GM23338 (cell line): ENCODE measurements around the gene KIF25. TPM values are rescaled to one million over a fixed set of nuclear protein-coding genes. Genes with fewer than 3 reads are reported as not detected.

Experiments
- ATAC-seq: fragments of 200-7000 bp; cut with Tn5 transposase; 3 replicates; pipeline ENCODE4 v1.9.1; 2020
- DNase-seq: peaks from one replicate; pipeline ENCODE4 v3.0.0-alpha.2; 2015; ENCODE audit warnings: low spot score
- H2AFZ ChIP-seq: fragments of 200-600 bp; sonication (generic); 2 replicates; pipeline ENCODE4 v1.8.0; 2016; ENCODE audit warnings: antibody characterized with exemption, mild to moderate bottlenecking, moderate library complexity
- H3F3A ChIP-seq: fragments of 200-600 bp; sonication (generic); replicated peaks from 2 replicates; pipeline ENCODE4 v1.8.0; 2017; ENCODE audit warnings: antibody characterized with exemption, mixed run types, low read depth
- H3K27ac ChIP-seq: fragments of 200-600 bp; sonication (generic); 2 replicates; pipeline ENCODE4 v1.6.1; 2016; ENCODE audit warnings: low read depth
- H3K27me3 ChIP-seq: fragments of 200-600 bp; sonication (generic); 2 replicates; pipeline ENCODE4 v1.8.0; 2016; ENCODE audit warnings: mild to moderate bottlenecking, mixed run types, moderate library complexity; ENCODE audit not compliant: insufficient read depth
- H3K36me3 ChIP-seq: fragments of 200-600 bp; sonication (generic); 2 replicates; pipeline ENCODE4 v1.8.0; 2016; ENCODE audit warnings: mild to moderate bottlenecking; ENCODE audit not compliant: insufficient read depth
- H3K4me1 ChIP-seq: fragments of 200-600 bp; sonication (generic); 2 replicates; pipeline ENCODE4 v1.8.0; 2016; ENCODE audit warnings: mild to moderate bottlenecking, moderate library complexity; ENCODE audit not compliant: insufficient read depth
- H3K4me2 ChIP-seq: fragments of 200-600 bp; sonication (generic); 2 replicates; pipeline ENCODE4 v1.7.1; 2017; ENCODE audit warnings: mixed run types
- H3K4me3 ChIP-seq: fragments of 200-600 bp; sonication (generic); 2 replicates; pipeline ENCODE4 v1.6.1; 2016; ENCODE audit warnings: mixed run types
- H3K79me2 ChIP-seq: fragments of 200-600 bp; sonication (generic); replicated peaks from 2 replicates; pipeline ENCODE4 v1.8.0; 2017; ENCODE audit warnings: mild to moderate bottlenecking; ENCODE audit not compliant: insufficient read depth
- H3K9me2 ChIP-seq: fragments of 200-600 bp; sonication (generic); 2 replicates; pipeline ENCODE4 v1.8.0; 2017; ENCODE audit not compliant: insufficient read depth
- H4K20me1 ChIP-seq: fragments of 200-600 bp; sonication (generic); replicated peaks from 2 replicates; pipeline ENCODE4 v1.8.0; 2017; ENCODE audit warnings: mild to moderate bottlenecking; ENCODE audit not compliant: insufficient read depth
- H3K27ac Mint-ChIP-seq: 2 replicates; pipeline ENCODE4 v1.8.0; 2020; ENCODE audit warnings: inconsistent platforms, mild to moderate bottlenecking, moderate library complexity, mixed read lengths
- H3K27me3 Mint-ChIP-seq: 3 replicates; pipeline ENCODE4 v1.8.0; 2022; ENCODE audit warnings: low read depth, mild to moderate bottlenecking, moderate library complexity, mixed read lengths, inconsistent platforms; ENCODE audit not compliant: insufficient read depth, poor library complexity
- H3K36me3 Mint-ChIP-seq: 3 replicates; pipeline ENCODE4 v1.8.0; 2021; ENCODE audit warnings: low read depth, mild to moderate bottlenecking, inconsistent platforms, moderate library complexity, mixed read lengths
- H3K4me1 Mint-ChIP-seq: 3 replicates; pipeline ENCODE4 v1.8.0; 2020; ENCODE audit warnings: mild to moderate bottlenecking, inconsistent platforms, mixed read lengths
- H3K4me3 Mint-ChIP-seq: 3 replicates; pipeline ENCODE4 v1.8.0; 2021; ENCODE audit warnings: moderate library complexity, mild to moderate bottlenecking, inconsistent platforms, mixed read lengths
- H3K9me3 Mint-ChIP-seq: 3 replicates; pipeline ENCODE4 v1.8.0; 2020; ENCODE audit warnings: moderate library complexity, mild to moderate bottlenecking, inconsistent platforms, mixed read lengths
- CREB1 ChIP-seq: fragments of 250-450 bp; sonication (Bioruptor Pico); IDR thresholded peaks from 2 replicates; pipeline ENCODE4 v1.5.0; 2020; ENCODE audit warnings: low read depth, mild to moderate bottlenecking, moderate library complexity
- CTCF ChIP-seq, 2 experiments: fragments of 200-600 bp in 1 of 2; sonication (generic) in 1 of 2; conservative IDR thresholded peaks; 2 replicates each; pipeline versions ENCODE4 v1.5.1 to v1.6.1; 2016 to 2017; ENCODE audit warnings: antibody characterized with exemption in 2 of 2, low read depth in 2 of 2, mild to moderate bottlenecking in 2 of 2, moderate library complexity in 1 of 2
- ETS1 ChIP-seq: IDR thresholded peaks from 2 replicates; pipeline ENCODE4 v1.6.1; 2016; ENCODE audit warnings: antibody characterized with exemption
- EZH2 ChIP-seq: fragments of 200-600 bp; sonication (generic); IDR thresholded peaks from one replicate; pipeline ENCODE4 v1.8.0; 2017; ENCODE audit warnings: antibody characterized with exemption, mild to moderate bottlenecking, low read depth; ENCODE audit not compliant: unreplicated experiment
- POLR2AphosphoS5 ChIP-seq: IDR thresholded peaks from 2 replicates; pipeline ENCODE4 v1.6.1; 2016; ENCODE audit warnings: antibody characterized with exemption, low read depth
- REST ChIP-seq: IDR thresholded peaks from one replicate; pipeline ENCODE4 v1.6.1; 2018; ENCODE audit warnings: antibody characterized with exemption; ENCODE audit not compliant: unreplicated experiment
- ZNF462 ChIP-seq: fragments of 250-450 bp; sonication (Bioruptor Pico); IDR thresholded peaks from 2 replicates; pipeline ENCODE4 v1.5.0; 2020; ENCODE audit warnings: mild to moderate bottlenecking, moderate library complexity
- polyA plus RNA-seq: library from polyadenylated mRNA; unstranded; fragments of >200 nt; fragmentation: Nextera tagmentation; extraction: Ambion mirVana; gene quantifications from 2 replicates; pipeline ENCODE4 v1.2.1, GENCODE V29; 2016
- total RNA-seq: library from RNA; depleted of rRNA; stranded (reverse); fragments of >200 nt; shearing (Covaris generic); gene quantifications from 2 replicates; pipeline ENCODE4 v1.2.3, GENCODE V29; 2014

Gene KIF25
- total and polyA plus RNA-seq, 2 experiments from 2014 or later, result 0.69 to 0.76 TPM

GRCh38 chr6:168063431-168063830 lies 66.0 kb downstream of the KIF25 start (continued):
- no peak for TF ChIP-seq ZNF462 (CRISPR knock-in tag)
- no peak for TF ChIP-seq EZH2
- no peak for TF ChIP-seq CTCF (conservative IDR thresholded peaks at IDR 0.05; ENCODE audit: low read depth in 2 of 2)
- no peak for TF ChIP-seq ETS1
- TF ChIP-seq CREB1 (CRISPR knock-in tag), result no peak

GRCh38 chr6:168064226-168064807 lies 66.8 kb downstream of the KIF25 start:
- Histone ChIP-seq H3K36me3 (no peaks in the 10 kb centered on the region), H3K4me2 (no peak overlapping the region), H3K79me2 (no peaks in the 10 kb centered on the region), H2AFZ (no peak overlapping the region), H3K4me3 (no peak overlapping the region), H3K27ac (no peak overlapping the region), H3F3A (no peaks in the 10 kb centered on the region), H4K20me1 (no peaks in the 10 kb centered on the region), H3K9me2 (no peaks in the 10 kb centered on the region), H3K27me3 (no peaks in the 10 kb centered on the region), H3K4me1 (no peaks in the 10 kb centered on the region)
- no peaks in the 10 kb centered on the region for H3K4me1 Mint-ChIP-seq
- no peak for ATAC-seq
- H3K9me3 Mint-ChIP-seq, result no peaks in the 10 kb centered on the region
- H3K4me3 Mint-ChIP-seq, result no peak overlapping the region
- no peak overlapping the region for H3K27ac Mint-ChIP-seq
- peaks cover 7% of the 10 kb centered on the region for H3K27me3 Mint-ChIP-seq
- DNase-seq, result no peak
- no peaks in the 10 kb centered on the region for H3K36me3 Mint-ChIP-seq
- TF ChIP-seq REST, result no peak
- TF ChIP-seq POLR2AphosphoS5, result no peak
